GM18517 (cell line): ENCODE measurements around the gene CLIC4.
"Not testable (repeated sequence)": the region's sequence is repeated elsewhere in the genome, so short reads cannot be mapped to it uniquely, and the experiment has no call there.

Source experiments
- ATAC-seq: cut with Tn5 transposase; IDR thresholded peaks from one replicate; pipeline ENCODE4 v1.9.1; 2021; ENCODE audit warnings: mild to moderate bottlenecking, moderate library complexity; ENCODE audit not compliant: unreplicated experiment

The CLIC4 gene

DNA sequence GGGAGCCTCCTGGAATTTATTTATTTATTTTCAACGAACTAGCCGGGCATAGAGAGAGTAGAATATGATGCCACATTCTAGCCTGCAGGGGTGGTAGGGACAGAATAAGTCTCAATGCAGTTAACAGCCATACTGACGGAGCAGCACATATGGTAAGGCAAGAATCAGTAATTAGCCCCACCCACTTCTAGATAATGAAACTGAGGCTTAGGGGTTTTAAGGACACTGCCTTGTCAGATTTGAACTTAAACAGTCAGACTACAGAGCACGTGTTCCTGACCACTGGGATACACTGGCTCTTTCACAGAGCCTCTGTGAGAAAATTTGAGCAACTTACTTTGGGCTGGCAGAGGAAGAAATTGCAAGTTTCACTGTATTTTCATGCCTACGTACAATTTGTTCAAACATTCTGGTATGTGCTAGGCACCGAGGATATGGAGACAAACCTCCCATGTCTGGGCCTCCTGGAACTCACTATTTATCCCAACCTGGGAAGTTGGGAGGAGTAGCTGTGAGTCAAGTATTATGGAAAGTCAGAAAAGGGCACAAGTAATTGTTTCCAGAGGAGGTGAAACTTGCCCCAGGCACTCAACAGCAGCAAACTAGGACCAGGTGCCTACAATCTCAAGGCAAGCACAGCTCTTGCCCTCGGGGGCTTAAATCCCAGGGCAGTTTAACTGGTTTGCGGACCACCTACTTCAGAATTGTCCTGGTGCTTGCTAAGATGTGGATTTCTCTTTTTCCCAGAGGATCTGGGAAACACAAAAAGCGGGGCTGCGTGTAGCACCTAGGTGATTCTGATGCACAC, 1.6 kb upstream of the CLIC4 start:
- no peak for ATAC-seq

DNA sequence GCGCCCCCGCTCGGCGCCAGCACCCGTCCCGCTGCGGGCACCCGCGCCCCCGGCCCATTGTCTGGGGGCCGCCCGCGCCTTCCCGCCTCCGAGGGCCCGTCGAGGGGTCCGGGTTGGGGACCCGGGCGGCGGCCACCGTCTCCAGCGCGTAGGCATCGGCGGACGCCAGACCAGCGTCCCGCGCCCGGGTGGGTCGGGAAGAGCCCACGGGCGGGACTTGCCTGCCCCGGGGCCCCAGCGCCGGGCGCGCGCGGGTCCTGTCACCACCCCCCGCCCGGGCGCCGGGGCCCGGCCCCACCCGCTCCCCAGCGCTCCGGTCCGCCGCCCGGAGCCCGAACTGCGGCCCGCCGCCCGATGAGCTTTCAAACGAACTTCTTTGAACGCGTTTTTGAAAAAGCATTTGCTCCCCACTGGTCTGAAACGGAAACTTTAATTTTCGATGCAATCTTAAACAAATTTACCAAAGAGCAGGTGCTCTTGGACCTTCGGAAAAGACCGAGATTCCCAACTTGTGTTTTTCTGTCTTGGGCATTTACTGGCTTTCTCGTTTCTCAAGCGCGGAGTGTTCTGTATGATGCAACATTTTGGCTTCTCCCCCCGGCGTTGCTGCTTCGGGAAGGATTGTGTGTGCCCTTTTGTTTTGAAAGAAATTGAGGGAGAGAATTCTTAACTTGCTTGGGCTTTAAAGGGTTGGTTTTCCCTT, 615 bp downstream of the CLIC4 start:
- ATAC-seq: no peak

DNA sequence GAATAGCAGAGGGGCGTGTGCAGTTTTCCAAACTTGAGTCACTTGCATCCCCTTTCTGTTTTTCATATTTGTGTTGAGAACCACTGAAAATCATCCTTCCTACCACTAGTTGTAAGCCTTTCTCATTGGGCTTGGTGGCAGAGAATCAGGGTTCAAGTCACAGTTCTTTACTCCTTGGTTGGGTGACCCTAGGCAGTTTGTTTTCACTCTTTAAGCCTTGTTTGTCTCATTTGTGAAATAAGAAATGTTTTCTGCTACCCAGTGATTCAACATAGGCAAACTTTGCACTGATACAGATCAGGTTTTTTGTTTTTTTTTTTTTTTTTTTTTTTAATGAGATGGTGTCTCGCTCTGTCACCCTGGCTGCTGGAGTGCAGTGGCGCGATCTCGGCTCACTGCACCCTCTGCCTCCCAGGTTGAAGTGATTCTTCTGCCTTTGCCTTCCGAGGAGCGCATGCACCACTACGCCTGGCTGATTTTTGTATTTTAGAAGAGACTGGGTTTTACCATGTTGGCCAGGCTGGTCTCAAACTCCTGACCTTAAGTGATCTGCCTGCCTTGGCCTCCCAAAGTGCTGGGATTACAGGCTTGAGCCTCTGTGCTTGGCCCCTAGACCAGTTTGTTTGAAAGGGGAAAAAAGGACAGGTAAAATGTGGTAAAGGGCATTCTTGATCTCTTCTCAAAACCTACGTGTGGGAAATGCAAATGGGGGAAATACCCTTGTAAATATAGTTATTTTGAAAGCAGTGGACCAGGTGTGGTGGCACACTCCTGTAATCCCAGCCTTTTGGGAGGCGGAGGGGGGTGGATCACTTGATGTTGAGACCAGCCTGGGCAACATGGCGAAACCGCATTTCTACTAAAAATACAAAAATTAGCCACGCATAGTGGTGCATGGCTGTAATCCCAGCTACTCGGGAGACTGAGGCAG, 3.2 kb downstream of the CLIC4 start:
- no peak for ATAC-seq

DNA sequence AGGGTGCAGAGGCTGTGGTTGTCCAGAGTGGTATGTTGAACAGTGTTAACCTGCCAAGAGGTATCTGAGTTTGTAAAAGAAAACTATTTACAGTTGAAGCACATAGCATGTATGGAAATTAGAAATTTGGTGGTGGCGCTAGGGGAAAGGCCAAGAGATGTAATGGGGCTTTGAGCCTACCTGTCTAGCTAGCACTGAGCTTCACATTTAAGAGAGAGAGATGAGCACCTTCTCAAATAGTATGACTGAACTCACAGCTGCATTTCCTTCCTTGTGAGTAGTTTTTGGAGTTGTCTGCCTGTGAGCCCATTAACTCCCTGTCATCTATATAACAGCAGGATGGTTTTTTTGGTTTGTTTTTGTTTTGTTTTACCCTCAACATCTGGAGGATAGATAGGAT, 4.0 kb downstream of the CLIC4 start:
- ATAC-seq: no peak

DNA sequence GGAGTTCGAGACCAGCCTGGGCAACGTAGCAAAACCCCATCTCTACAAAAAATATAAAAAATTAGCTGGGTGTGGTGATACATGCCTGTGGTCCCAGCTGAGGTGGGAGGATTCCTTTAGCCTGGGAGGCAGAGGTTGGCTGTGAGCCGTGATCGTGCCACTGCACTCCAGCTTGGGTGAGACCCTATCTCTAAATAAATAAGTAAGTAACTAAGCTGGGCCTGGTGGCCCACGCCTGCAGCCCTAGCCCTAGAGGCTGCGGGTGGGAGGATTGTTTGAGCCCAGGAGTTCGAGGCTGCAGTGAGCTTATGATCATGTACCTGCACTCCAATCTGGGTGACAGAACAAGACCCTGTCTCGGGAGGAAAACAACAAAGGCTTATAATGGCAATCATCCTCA, 4.6 kb downstream of the CLIC4 start:
- ATAC-seq: no peak

DNA sequence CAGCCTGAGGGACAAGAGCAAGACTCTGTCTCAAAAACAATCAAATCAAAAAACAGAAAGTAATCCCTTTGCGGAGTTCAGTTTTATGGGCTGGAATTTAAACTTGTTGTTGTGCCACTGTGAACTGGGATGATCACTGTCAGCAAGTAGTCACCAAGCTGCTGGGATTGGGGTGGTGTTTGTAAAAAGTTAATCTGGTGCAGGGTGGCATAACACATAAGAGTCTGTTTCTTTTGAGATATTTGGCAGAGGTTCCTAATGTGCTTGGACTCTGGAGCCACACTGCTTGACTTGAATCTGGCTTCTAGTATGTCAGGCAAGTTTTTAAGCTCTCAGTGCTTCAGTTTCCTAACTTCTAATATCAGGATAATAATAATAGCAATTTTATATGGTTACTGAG, 6.6 kb downstream of the CLIC4 start:
- no peak for ATAC-seq

DNA sequence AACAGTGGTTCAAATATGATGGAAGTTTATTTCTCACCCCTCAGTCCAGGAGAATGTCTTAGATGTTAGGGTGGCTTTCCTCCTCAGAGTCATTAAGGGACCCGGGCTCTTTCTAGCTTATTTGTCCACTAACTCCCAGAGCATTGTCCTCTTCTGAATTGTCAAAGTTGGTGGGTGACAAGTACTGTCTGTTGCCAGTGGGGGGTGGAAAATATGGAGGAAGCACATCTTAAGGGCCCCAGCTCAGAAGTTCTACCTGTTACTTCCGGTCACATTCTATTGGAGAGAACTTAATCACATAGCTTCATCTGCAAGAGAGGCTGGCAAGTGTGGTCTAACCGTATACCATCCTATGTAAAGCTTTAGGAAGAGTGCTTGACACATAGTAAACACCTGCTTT, 7.1 kb downstream of the CLIC4 start:
- ATAC-seq: no peak

DNA sequence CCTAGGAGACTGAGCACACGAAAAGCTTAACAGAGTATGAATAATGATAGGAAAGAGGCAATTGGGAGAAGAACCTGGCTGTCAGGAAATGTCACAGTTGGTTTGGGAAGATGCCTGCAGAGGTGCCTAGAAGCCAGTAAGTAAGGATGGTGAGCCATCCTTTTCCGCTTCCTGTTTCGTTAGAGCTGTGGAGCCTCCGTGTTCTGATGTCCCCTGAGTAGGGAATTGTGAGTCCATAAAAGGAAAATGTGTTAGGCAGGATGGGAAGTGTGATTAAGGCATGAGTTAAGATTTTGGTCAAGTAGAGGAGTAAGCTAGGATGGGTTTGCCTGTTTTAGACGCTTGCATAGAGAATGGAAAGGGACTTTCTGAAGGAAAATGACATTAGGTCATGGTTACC, 9.0 kb downstream of the CLIC4 start:
- ATAC-seq: no peak

DNA sequence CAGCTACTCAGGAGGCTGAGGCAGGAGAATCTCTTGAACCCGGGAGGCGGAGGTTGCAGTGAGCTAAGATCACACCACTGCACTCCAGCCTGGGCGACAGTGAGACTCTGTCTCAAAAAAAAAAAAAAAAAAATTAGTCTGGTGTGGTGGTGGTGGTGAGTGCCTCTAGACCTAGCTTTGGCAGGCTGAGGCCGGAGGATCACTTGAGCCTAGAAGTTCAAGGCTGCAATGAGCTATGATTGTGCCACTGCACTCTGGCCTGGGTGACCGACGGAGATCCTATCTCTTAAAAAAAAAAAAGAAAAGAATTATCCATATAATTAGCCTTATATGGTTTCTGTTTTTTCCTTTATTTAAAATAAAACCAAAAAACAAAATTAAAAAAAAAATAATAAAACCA, 10.1 kb downstream of the CLIC4 start:
- not testable (repeated sequence) for ATAC-seq

DNA sequence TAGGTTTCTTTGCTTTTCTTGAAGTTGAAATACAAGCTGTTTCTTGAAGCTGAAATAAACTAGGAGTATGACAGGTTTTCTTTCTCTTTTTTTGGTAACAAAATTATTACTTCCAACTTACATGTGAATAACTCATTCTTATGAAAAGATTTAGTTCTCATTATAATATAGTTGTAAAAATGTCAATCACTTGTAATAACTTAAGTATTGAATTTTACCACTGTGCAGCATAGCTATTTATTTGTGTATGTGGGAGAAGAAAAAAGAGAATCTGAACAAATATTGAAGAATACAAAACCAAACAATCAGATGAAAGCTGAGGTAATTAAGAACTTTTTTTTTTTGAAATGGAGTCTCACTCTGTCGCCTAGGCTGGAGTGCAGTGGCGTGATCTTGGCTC, 11.1 kb downstream of the CLIC4 start:
- no peak for ATAC-seq

DNA sequence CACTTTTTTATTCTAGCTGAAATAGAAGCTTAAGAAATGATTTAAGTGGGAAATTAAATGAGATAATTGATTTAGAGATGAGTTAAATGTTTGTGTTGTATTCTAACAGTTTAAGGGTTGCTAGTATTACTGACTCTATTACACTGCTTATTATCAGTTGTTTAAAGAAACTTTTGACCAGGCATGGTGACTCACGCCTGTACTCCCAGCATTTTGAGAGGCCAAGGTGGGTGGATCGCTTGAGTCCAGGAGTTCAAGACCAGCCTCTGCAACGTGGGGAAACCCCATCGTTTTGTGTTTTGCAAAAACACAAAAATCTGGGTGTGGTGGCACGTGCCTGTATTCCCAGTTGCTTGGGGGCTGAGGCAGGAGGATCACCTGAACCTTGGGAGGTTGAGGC, 14.2 kb downstream of the CLIC4 start:
- ATAC-seq: no peak

DNA sequence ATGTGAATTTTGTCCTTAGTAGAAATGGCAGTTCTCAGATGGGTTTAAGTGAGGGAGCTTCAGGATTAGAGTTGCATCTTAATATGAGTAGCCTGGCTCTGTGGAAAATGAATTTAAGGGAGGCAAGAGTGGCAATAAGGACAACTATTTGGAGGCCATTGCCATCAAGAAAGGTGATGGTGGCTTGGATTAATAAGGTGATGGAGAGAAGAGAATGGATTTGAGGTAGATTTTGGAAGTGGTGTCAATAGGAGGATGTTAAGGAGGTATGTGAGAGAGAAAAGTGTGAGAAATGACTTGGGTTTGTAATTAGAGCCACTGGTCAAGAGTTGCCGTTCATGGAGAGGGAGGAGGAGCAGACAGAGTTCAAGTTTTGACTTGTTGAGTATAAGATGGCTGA, 16.3 kb downstream of the CLIC4 start:
- ATAC-seq: no peak

DNA sequence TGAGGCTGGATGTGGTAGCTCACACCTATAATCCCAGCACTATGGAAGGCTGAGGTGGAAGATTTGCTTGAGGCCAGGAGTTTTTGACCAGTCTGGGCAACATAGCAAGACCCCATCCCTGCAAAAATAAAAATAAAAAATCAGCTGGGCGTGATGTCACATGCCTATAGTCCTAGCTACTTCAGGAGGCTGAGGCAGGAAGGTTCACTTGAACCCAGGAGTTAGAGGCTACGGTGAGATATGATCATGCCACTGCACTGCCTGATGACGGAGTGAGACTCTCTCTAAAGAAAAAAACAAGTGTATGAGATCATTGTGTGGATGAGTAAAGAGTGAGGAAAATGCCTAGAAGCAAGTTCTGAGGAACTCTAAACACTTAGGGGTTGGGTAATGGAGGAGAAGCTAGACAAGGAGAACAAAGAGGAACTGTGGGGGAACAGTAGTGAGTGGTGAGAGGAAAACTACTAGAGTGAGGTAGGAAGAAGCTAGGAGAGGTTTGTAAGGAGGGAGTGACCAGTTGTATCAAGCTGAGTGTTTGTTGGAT, 17.0 kb downstream of the CLIC4 start:
- no peak for ATAC-seq

DNA sequence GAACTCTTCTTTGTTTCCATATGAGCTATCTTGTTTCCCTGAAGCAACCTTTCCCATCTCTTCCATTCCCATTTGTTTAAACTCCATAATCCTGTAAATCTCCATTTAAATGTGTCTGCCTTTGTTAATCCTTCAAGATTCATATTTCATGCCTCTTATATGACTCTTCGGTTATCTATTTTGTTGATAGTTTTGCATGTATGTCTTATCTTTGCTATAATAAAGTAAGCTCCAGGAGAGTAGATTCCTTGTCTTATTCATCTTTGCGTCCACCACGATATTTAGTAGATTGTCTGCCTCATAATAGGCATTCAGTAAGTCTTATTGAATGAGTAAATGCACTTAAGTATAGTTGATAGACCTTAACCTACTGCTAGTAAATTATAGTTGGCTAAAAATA, 18.4 kb downstream of the CLIC4 start:
- ATAC-seq: no peak

DNA sequence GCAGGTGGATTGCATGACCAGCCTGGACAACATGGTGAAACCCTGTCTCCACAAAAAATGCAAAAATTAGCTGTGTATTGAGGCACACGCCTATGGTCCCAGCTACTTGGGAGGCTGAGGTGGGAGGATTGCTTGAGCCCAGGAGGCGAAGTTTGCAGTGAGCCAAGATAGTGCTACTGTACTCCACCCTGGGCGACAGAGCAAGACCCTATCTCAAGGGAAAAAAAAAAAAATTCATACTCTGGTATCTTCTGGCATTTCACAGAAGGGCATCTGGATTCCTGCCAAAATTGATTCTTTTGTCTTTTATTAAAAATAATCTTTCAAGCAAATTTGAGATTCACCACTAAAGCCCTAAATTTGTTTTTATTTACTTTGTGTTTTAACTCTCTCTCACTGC, 19.2 kb downstream of the CLIC4 start:
- ATAC-seq: no peak

DNA sequence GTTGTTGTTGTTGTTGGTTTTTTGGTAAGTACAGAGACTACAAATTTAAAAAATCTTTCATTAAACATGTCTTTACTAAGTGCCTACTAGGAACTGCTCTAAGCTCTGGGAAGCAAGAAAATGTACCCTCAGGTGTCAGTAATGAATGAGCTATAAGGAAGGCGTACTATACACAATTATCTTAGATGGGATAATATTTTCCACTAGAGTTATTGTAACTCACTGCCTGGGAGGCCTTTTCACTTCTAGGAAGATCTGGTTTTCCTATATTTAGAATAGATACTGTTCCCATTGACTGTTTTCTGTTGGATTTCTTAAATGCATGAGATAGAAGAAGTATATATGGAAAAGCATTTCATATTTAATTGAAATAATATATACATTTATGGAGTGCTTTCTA, 19.6 kb downstream of the CLIC4 start:
- ATAC-seq: no peak

DNA sequence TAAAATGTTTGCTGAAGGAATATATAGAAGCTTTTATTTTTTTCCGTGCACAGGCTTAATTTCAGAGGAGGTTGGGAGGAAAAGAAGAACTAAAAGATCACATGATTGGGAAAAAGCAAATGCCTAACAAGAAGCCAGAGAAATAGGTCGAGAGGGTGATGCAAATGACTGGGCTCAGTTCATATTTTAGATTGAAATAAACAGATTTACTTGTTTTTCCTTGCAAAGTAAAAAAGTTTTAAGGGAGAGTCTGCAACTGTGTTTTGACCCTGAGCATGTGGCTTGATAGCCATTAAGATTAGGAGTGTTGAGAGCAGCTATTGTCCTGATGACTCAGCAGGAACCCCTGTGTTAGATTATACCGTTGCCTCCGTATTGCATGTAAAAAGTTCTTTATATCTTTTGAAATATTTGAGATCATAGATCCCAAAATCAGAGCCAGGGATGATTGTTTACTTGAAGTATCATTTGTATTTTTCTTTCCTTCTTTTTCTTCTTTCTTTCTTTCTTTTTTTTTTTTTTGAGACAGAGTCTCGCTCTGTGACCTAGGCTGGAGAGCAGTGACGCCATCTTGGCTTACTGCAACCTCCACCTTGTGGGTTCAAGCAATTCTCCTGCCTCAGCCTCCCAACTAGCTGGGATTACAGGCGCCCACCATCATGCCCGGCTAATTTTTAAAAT, 20.2 kb downstream of the CLIC4 start:
- ATAC-seq: no peak

DNA sequence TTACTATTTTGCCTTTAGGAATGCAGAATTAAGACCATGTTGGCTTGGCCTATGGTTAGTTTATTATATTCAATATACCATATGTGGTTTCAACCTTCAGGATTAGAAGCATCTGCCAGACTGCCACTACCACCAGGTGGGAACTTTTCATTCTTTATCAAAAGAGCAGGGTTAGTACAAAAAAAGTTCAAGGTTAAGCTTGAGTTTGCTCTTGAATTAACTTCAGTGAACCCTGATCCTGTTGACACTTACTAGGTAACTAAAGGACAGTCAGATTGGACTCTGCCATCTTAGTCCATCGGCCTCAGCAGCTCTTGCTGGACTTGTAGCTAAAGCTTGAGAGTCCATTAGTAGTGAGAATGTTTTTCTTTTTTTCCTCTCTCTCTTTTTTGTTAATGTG, 22.1 kb downstream of the CLIC4 start:
- no peak for ATAC-seq

DNA sequence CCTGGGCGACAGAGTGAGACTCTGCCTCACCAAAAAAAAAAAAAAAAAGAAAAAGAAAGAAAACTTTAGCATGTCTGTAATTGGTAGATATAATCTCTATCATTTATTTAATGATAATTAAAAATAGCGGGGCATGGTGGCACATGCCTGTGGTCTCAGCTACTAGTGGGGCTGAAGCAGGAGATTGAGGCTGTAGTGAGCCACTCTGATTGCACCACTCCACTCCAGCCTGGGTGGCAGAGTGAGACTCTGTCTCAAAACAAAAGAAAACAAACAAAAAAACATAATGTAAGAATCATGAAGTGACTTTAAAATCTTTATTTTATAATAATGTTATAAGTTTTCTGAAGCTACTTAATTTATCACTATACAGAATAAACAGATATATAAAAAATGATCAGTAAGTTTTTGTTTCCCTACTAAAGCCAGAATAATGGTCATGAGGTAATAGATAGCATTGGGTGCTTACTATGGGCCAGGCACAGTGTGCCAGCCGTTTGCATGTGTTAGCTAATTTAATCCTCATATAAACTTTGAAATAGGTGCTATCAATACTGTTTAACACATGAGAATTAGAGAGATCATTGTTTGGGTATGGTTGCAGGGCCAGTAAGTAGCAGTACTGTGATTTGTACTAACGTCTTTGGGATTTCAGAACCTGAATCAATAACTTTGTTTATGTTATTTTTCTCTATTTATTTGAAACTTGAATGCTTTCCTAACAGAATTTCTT, 23.8 kb downstream of the CLIC4 start:
- ATAC-seq: no peak
